ENCODE measurements around the gene CPNE2. TPM values are rescaled to one million over a fixed set of nuclear protein-coding genes. Genes with fewer than 3 reads are reported as not detected.

The CPNE2 gene
- total and polyA plus RNA-seq, 2 of the 8 experiments (the other 6 are each of a cell fraction or from before 2014, with no cell fraction given): 10.6 to 39.5 TPM

- Histone ChIP-seq H2BK12ac (ENCODE audit: low read depth, low read length) (no peak overlapping the region), H3K27ac (ENCODE audit: low read depth, low read length) (no peak overlapping the region), H3K4ac (replicated peaks; ENCODE audit: insufficient read length, low read depth, low read length) (no peak overlapping the region), H3K9me3 (ENCODE audit: insufficient read depth in 2 of 2, low read depth in 1 of 2, low read length in 1 of 2) (no peaks in the 10 kb centered on the region), H2BK15ac (ENCODE audit: low read length) (no peak overlapping the region), H2BK120ac (replicated peaks; ENCODE audit: low read depth, low read length) (no peak overlapping the region), H3K18ac (ENCODE audit: extremely low read depth, low read length) (no peak overlapping the region), H2BK5ac (ENCODE audit: low read depth, low read length) (no peak overlapping the region), H3K56ac (replicated peaks; ENCODE audit: insufficient read length, low read depth, low read length) (no peak overlapping the region), H4K8ac (ENCODE audit: extremely low read depth, insufficient read depth, low read length) (no peak overlapping the region), H3K9ac (replicated peaks in 1 of 4; ENCODE audit: extremely low read depth in 1 of 4, low read depth in 3 of 4, low read length in 3 of 4) (no peak overlapping the region), H2AK5ac (ENCODE audit: low read depth, low read length) (no peak overlapping the region), H3K14ac (ENCODE audit: insufficient read length) (no peak overlapping the region), H2AFZ (ENCODE audit: low read length) (no peak overlapping the region), H3K4me3 (ENCODE audit: extremely low read depth in 1 of 4, insufficient read depth in 2 of 4, low read depth in 3 of 4, low read length in 4 of 4) (no peak overlapping the region), H4K20me1 (replicated peaks in 1 of 2; ENCODE audit: control insufficient read depth in 1 of 2, insufficient read depth in 2 of 2, low read length in 2 of 2) (no peaks in the 10 kb centered on the region), H4K5ac (ENCODE audit: insufficient read length, low read depth, low read length) (no peak overlapping the region), H4K91ac (replicated peaks; ENCODE audit: insufficient read length, low read length) (no peak overlapping the region), H3K36me3 (ENCODE audit: control insufficient read depth in 2 of 4, insufficient read depth in 4 of 4, low read length in 3 of 4) (peaks cover 13 to 55% (median 27%) of the 10 kb centered on the region in 4 experiments; a peak in 7 of 8 replicates), H3K27me3 (replicated peaks in 1 of 4; ENCODE audit: control insufficient read depth in 3 of 4, extremely low read depth in 1 of 4, insufficient read depth in 3 of 4, low read length in 3 of 4) (no peaks in the 10 kb centered on the region), H3K4me2 (ENCODE audit: insufficient read depth in 1 of 2, low read depth in 2 of 2, low read length in 2 of 2) (no peak overlapping the region), H3K4me1 (replicated peaks in 1 of 4; ENCODE audit: control insufficient read depth in 3 of 4, insufficient read depth in 4 of 4, low read length in 3 of 4) (peaks cover 0 to 3% (median under 1%) of the 10 kb centered on the region in 4 experiments; a peak in 3 of 7 replicates), H3K23me2 (ENCODE audit: low read depth, low read length) (no peaks in the 10 kb centered on the region), H2BK20ac (ENCODE audit: low read length) (no peak overlapping the region), H3K79me1 (ENCODE audit: low read depth, low read length) (no peaks in the 10 kb centered on the region), H3K79me2 (ENCODE audit: control insufficient read depth in 1 of 2, insufficient read depth in 2 of 2, low read length in 2 of 2) (no peaks in the 10 kb centered on the region), H3K23ac (ENCODE audit: insufficient read length) (no peak overlapping the region)
- TF ChIP-seq EP300 (IDR thresholded peaks at IDR 0.05; ENCODE audit: borderline replicate concordance in 1 of 2, low read depth in 2 of 2, low read length in 2 of 2): no peak
- no peak for TF ChIP-seq KDM1A (IDR thresholded peaks at IDR 0.05; ENCODE audit: borderline replicate concordance, low read length)
- TF ChIP-seq PHF8 (conservative IDR thresholded peaks at IDR 0.05; ENCODE audit: low read depth, low read length): no peak
- TF ChIP-seq BACH1 (IDR thresholded peaks at IDR 0.05; ENCODE audit: low read length): no peak
- TF ChIP-seq JUND (IDR thresholded peaks at IDR 0.05; ENCODE audit: low read length): no peak
- TF ChIP-seq SAP30 (IDR thresholded peaks at IDR 0.05; ENCODE audit: insufficient read depth, insufficient replicate concordance, low read length): no peak
- DNase-seq (ENCODE audit: low read depth in 1 of 2, low spot score in 2 of 2) (no peak), FAIRE-seq (no peak)
- ChIA-PET POLR2A (ENCODE audit: partially characterized antibody) (interaction anchor here (1.9 kb wide), 1 partner anchor 13 kb away, joined by 4 read pairs; no protein-coding TSS in a partner anchor), CTCF (ENCODE audit: partially characterized antibody) (interaction anchor here (1.5 kb wide), 1 partner anchor 72 kb away, joined by 3 read pairs; no protein-coding TSS in a partner anchor)
- WGBS, 2 experiments (ENCODE audit: extremely low coverage in 1 of 2, insufficient coverage in 1 of 2, insufficient read length in 1 of 2, insufficient replicate concordance in 2 of 2, low coverage in 1 of 2, low lambda C conversion rate in 2 of 2, missing lambda C conversion rate in 1 of 2): 96% methylated on average over 4 of the region's 4 CpGs; no CpG with 5 or more reads in 1 of the 2 experiments
These were observed 63.9 kb downstream of the CPNE2 start for GRCh38 chr16:57156351-57156703.
